HL-60/S4 treated with retinoic acid at 250 ng/mL for 4 days and 3 days (cell line): ENCODE data around the gene WEE1.
"Not testable (repeated sequence)": the region's sequence is repeated elsewhere in the genome, so short reads cannot be mapped to it uniquely, and the experiment has no call there.

Experiments used
- in situ Hi-C: fragments of 300-500 bp; cut with MboI; formaldehyde crosslinking; loops from 2 replicates; pipeline ENCODE4 v1.7.0; 2022; ENCODE audit warnings: low sequenced_read_pairs

Gene WEE1

GRCh38 chr11:9594267-9595046 lies 21.0 kb downstream of the WEE1 start:
- in situ Hi-C loops, result no loop called here

- in situ Hi-C loops, result no loop called here
Measured at GRCh38 chr11:9596926-9597464, 23.5 kb downstream of the WEE1 start.

DNA sequence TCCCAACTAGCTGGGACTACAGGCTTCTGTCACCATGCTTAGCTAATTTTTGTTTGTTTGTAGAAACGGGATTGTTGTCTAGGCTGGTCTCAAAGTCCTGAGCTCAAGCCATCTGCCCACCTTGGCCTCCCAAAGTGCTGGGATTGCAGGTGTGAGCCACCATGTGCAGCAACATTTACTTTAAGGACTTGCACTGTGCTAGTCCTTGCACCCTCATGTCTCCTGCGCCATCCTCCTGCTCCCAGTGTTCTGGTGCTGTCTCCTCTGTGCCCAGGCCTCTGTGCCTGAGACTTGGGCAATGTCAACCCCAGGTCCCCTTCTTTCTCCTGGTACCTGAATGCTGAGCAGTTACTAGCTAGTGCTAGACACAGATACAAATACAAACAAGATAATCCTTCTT lies 26.7 kb downstream of the WEE1 start:
- in situ Hi-C loops, result no loop called here

DNA sequence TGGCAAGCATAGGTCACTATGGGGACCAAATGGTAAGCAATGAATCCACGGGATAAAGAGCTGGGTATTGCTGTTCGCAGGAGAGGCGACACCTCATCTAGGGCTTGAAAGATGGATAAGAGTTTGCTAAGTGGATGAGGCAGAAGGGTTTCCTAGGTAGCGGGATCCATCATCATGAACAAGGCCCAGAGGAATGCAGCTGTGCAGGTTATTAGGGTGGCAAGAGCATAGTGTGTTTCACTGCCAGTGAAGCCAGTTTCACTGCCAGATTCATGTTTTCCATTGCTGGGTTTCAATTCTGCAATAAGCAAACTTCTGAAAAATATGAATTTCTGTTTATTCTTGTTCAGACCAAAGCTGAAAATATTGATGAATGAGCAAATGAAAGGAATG lies 27.2 kb downstream of the WEE1 start:
- in situ Hi-C loops, result no loop called here

GRCh38 chr11:9601037-9601875 lies 27.8 kb downstream of the WEE1 start:
- in situ Hi-C loops, result no loop called here

DNA sequence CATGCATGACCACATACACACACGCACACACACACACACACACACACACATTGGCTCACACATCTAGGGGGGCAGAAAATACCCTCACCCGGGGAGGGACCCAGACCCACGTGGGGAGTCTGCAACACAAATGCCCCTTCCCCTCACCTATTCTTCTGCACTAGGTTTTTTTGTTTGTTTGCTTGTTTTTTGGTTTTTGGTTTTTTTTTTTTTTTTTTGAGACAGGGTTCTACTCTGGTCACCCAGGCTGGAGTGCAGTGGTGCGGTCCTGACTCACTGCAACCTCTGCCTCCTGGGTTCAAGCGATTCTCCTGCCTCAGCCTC lies 28.4 kb downstream of the WEE1 start:
- in situ Hi-C loops, result no loop called here

DNA sequence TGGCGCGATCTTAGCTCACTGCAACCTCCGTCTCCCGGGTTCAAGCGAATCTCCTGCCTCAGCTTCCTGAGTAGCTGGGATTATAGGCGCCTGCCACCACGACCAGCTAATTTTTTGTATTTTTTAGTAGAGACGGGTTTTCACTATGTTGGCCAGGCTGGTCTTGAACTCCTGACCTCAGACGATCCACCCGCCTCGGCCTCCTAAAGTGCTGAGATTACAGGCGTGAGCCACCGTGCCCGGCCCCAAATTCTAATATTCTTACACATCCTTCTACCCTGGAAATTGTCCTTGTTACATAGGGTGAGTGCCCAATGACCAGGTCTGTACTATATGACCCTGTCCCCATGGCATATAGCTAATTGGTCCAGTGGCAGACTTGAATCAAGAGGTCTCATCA lies 29.7 kb downstream of the WEE1 start:
- in situ Hi-C loops, result not testable (repeated sequence)

GRCh38 chr11:9604134-9604533 lies 30.7 kb downstream of the WEE1 start:
- in situ Hi-C loops, result no loop called here

DNA sequence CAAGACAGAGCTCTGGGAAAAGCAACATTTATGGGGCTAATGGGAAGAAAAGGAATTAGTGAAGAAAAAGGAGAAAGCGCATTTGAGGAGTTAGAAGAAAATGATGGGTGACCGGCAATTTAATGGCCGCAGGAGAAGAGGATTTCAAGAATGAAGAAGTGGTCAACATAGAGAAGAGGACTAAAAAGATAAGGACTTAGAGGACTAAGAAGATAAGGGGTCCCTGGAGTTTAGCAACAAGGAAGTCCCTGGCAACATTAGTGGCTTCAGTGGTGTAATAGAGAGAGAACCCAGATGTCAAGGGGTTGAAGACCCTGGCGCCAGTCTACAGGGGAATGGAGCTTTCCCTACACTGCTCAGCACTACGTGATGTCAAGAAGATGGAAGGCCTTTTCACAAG lies 32.3 kb downstream of the WEE1 start:
- in situ Hi-C loops, result no loop called here

GRCh38 chr11:9606809-9607510 lies 33.5 kb downstream of the WEE1 start:
- in situ Hi-C loops, result no loop called here

GRCh38 chr11:9607511-9607899 lies 34.0 kb downstream of the WEE1 start:
- in situ Hi-C loops, result no loop called here

- in situ Hi-C loops, result no loop called here
Measured at GRCh38 chr11:9609002-9609759, 35.7 kb downstream of the WEE1 start.

- in situ Hi-C loops, result no loop called here
Measured at GRCh38 chr11:9609841-9610240, 36.4 kb downstream of the WEE1 start.

- in situ Hi-C loops, result no loop called here
Measured at GRCh38 chr11:9613118-9613829, 39.8 kb downstream of the WEE1 start.

DNA sequence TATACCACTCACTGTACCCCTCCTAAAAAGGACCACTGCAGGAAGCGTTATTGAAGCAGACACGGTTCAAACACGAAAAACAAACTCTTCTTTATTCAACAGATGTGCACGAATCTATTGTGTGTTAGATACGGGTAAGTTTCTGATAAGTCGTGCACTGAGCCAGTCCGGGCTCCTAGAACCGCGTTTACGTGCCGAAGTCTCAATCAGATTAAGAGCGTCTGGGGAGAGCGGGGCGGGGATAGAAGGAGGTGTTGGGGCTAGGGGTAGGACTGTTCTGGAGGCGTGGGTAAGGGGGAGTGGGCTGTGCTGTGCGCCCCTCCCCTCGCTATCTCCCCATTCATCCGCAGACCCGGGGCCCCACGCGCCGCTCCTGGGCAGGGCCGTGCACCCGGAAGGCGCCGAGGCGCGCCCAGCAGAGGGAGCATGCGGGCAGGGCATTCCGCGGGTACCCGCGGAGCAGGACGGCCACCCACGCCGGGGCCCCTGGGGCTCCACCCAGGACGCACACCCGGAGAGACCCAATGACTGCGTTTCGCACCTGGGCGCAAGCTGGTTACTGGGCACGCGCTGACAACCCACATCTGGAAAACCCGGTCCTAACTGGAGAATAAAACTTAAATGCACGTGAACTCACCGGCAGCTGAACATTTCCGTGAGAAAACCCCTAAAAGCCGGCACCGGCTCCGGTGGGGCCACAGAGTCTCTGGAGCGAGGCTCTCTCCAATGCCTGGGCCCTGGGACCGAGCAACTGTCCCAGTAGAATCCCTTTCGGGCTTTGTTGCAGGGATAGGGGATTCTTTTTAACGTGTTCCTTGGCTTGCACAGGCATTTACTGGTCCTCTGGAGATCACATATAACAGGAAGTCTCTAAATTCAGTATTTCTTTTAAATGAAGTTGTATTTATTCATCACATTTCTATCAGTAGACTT lies 40.6 kb downstream of the WEE1 start:
- in situ Hi-C loops, result no loop called here

GRCh38 chr11:9615031-9615451 lies 41.6 kb downstream of the WEE1 start:
- in situ Hi-C loops, result no loop called here

- in situ Hi-C loops, result no loop called here
Measured at GRCh38 chr11:9616042-9616675, 42.7 kb downstream of the WEE1 start.

DNA sequence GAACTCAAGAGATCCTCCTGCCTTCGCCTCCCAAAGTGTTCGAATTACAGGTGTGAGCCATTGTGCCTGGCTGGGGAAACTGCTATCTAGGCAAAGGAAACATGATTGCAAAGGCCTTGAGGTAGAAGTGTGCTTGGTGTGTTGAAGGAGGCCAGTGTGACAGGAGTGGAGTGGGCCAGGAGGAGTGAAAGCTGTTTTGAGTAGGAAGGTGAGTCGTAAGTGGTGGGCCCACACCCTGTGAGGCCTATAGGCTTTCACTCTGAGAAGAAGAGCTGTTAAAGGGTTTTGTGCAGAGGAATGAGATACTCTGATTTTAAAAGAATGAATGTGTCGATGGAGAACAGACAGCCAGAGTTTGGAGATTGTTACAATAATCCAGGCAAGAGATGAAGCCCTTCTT lies 43.4 kb downstream of the WEE1 start:
- in situ Hi-C loops, result no loop called here

DNA sequence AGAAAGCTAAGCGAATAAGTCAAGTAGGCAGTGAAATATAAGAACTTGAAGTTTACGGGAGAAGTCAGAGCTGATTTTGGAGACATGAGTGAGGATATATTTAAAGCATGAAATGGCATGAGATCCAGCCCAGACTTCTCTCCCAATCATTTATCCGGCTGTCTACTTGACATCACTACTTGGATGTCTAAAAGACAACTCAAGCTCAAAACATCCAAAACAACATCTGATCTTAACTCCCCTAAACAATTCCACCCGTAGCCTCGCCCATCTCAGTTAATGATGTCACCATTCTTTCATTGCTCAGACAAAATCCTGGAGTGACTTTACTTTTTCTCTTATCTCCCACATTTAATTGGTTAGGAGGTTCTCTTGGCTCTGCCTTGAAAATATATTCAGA lies 44.5 kb downstream of the WEE1 start:
- in situ Hi-C loops, result no loop called here
